ENCODE data around the gene ZNF536.

GRCh38 chr19:30545752-30546151 is 173.6 kb downstream of the ZNF536 start:
- TF ChIP-seq POLR2A (IDR thresholded peaks at IDR 0.05) = no peak
- TF ChIP-seq EP300 (IDR thresholded peaks at IDR 0.05) = no peak

Data from ovary (tissue), 1 donor.